Kasumi-1 (cell line): ENCODE data around the gene PTGIS.
A peak's percentile ranks its signal among the peaks of the same experiment; 100 is the strongest.

Experiments
- DNase-seq, 2 experiments: peaks; one replicate each; lab custom pipeline; 2025; lab: John Stamatoyannopoulos, UW

The PTGIS gene

GRCh38 chr20:49496553-49497397 lies 71.2 kb downstream of the PTGIS start:
- DNase-seq: no peak

DNA sequence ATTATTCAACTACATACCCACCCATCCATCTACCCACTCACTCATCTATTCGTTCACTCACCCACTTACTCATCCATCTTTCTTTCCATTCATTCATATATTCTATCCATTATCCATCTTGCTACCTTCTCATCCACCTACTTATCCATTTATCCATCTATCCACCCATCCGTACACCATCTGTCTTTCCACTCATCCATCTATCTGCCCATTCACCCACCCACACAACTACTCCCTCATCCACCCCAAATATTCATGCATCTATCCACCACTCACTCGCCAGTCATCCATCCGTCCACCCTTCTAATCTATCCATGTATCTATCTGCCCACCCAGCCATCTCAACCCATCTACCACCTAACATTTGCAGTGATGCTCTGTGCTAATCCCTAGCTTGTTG lies 71.9 kb downstream of the PTGIS start:
- DNase-seq: no peak

- DNase-seq: no peak
Measured at GRCh38 chr20:49490689-49491088, 77.2 kb downstream of the PTGIS start.

DNA sequence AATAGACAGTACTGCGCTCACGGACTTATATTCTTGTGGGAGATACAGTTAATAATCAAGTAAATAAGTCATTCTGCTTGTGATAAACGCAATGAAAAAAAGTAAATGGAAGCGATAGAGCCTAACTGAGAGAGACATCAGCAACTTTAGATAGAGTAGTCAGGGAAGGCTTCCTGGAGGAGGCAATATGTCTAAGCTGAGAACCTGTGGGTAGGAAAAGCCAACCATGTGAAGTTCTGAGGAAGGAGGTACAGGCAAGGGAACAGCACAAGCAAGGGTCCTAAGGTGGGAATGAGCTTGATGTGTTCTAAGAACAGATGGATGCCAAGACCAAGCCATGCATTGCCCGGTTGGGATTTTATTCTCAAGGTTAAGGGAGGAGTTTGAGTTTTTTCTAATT lies 78.2 kb downstream of the PTGIS start:
- no peak for DNase-seq

DNA sequence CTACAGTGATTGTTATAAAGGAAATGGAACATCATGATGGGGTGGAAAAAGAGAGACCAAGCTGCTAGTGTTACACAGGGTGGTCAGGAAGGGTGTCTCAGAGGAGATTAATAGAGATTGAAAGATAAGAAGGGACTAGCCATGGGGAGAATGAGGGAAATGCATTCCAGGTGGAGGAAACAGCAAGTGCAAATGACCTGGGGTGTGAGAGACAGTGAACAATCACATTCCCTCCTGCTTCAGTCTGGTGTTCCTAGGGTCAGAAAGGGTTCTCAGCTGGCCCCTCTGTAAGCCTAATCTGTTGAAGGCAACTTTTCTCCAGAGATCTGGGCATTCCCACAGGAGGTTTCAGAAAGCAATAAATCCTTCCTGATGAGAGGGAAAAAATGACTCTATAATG lies 81.9 kb downstream of the PTGIS start:
- no peak for DNase-seq

- no peak for DNase-seq
Measured at GRCh38 chr20:49485563-49485962, 82.4 kb downstream of the PTGIS start.

- DNase-seq: peak; percentile 56 to 73
Measured at GRCh38 chr20:49484180-49485140, 83.5 kb downstream of the PTGIS start.

DNA sequence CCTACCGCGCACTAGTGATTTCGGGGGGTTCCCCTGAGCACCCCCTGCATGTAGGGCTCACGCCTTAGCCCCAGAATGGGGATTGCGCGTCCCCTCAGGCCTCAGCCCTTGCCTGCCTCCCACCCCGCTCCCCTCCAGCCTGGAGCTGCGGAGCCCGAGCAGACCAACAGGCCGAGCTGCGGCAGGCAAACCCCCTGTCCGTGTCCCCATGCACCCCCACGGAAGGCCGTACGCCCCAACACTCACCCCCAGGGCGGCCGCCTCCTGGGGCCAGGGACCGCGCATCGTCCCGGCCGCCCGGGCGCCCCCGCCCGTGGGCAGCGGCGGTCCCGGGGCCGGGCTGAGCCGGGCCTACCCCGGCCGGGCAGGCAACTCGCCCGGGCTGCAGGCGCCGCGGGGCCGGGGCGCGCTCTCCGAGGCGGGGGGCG lies 84.2 kb downstream of the PTGIS start:
- no peak for DNase-seq

GRCh38 chr20:49483018-49483695 lies 84.8 kb downstream of the PTGIS start:
- DNase-seq: no peak

- peak in 1 of 2 experiments; percentile 17 for DNase-seq
Measured at GRCh38 chr20:49482621-49483017, 85.3 kb downstream of the PTGIS start, which contains the start of gene KCNB1. Gene KCNB1, minus strand, starts transcription at chr20:49482668. Its CDS starts 188 bp downstream, at chr20:49482480.

DNA sequence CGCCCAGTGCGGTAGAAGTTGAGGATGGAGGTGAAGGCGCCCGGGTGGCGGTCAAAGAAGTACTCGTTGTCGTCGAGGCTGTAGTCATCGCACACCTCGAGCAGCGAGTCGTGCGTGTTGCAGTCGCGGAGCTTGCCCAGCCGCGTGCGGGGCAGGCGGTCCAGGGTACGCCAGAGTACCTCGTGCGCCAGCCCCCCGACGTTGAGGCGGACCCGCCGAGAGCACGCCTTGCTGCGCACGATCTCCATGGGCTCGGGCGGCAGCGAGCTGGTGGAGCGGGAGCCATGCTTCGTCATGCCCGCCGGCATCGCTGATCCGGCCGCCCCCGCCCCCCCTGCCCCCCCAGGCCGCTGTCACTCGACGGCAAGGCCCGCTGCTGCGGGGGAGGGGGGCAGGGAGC lies 85.8 kb downstream of the PTGIS start:
- DNase-seq: no peak

DNA sequence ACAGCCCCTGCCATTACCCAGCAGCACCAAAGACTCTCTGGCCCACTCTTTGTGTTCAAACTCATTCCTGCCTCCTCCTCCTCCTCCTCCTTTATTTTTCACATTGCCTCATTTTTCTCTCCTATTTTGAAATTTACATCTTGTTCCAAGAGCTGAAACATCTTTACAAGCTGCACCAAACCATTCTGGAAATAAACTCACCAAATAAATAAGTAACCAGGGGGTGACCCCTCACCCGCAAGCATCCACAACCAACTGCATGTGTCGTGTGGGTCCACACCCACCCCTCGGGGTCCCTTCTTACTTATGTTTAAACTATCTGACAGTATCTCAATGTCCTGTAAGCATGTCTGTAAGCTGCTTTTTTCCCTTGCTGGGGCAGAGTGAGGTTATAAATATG lies 86.8 kb downstream of the PTGIS start:
- DNase-seq: no peak

- no peak for DNase-seq
Measured at GRCh38 chr20:49480236-49480635, 87.7 kb downstream of the PTGIS start.

GRCh38 chr20:49479785-49480184 lies 88.2 kb downstream of the PTGIS start:
- no peak for DNase-seq

DNA sequence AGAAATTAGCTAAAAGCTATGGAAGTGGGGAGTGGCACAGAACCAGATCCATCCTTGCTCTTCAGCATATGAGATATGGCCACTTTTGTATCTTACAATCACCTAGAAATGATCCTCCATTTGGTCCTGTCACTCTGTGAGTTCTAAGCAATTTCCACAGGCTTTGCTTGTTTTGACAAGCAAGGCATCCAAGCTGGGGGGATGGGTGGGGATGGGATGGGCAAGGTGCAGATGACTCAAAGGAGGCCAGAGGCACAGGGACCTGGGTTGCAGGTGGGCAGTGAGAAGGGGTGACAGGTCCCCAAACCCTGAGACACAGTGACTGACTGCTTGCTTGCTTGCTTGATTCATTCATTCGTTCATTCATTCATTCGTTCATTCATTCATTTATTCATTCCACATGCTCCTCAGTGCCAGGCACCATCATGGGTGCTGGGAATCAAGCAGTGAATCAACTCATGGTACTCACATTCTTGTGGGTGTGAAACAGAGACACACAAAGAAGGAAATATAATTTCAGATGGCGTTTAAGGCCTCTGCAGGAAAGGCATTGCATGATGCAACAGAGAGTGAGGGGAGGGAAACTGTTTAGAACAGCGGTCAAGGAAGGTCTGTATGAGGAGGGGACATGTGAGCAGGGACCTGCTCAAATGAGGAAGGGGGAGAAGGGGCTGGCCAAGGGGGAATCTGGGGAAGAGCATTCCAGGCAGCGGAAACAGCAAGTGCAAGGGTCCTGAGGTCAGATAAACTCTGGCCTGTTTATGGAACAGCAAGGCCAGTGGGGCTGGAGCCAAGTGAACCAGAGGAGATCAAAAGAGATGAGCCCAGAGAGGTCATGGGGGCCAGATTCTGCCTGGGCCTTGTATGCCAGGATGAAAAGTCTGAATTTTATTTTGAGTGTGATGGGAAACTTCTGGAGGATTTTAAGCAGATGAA lies 88.9 kb downstream of the PTGIS start:
- no peak for DNase-seq

DNA sequence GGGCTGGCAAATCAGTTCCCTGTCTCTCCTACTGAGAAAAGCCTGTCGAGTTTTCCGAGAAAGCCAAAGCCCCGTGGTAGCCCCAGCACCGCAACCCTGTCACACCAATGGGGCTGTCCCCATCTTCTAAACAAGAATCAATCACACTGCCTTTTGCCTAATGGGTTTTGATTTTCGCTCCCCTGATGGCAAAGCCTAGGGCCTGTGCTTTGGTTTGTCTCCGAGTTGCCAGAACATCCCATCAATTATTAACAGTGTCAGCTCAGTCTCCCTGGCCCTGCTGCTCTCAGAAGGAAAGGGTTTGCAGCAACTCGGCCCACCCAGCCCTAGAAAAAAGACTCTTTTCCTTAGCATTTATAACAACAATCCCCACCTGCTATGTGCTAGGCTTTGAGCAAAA lies 89.7 kb downstream of the PTGIS start:
- no peak for DNase-seq

GRCh38 chr20:49477200-49477599 lies 90.7 kb downstream of the PTGIS start:
- DNase-seq: no peak

DNA sequence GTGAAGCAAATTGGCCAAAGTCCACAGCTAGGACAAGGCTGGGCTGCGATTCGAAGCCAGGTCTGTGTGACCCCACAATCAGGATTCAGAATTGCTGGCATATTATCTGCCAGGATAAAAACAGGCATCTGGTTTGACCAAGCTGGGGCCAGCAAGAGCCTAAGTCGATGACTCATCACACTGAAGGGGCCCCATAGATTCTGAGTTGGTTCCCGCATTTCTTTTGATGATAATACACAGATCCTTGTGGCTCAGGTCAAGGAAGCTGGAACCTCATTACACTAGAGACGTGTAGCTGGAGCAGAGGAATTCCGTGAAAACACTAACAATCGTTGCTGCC lies 92.0 kb downstream of the PTGIS start:
- no peak for DNase-seq

- no peak for DNase-seq
Measured at GRCh38 chr20:49475292-49476015, 92.5 kb downstream of the PTGIS start.

DNA sequence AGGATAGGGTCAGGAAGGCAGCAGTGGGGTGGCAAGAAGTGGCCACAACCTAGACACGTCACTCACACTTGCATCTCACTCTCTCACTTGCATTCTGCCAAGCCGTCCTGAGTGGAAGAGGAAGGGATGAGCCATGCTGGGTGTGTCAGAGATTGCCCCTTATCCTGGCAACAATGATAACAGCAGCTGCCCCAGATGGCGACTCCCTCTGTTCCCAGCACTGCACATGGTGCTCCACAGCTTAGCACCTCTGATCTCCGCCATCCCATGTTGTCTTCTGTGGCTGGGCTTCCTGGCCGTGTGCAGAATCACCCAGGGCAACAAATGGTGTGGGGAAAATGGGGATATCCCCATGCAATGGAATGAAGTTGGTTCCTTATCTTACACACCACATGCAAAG lies 96.5 kb downstream of the PTGIS start:
- DNase-seq: no peak

DNA sequence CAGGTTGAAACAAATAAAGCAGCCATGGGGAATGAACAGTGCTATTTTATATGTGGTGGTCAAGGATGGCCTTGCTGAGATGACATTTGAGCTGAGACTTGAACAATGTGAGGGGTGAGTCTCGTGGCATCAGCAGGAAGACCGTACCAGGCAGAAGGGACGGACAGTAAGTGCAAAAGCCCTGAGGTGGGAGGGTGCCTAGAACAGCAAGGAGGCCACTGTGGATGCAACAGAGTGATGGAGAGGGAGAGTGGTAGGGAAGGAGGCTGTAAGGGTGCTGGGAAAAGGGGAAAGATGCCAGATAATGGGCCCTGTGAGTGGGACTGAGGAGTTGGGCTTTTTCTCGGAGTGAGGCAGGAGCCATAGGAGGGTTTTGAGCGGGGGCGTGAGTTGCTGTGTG lies 97.0 kb downstream of the PTGIS start:
- DNase-seq: no peak
